Skeletal muscle tissue (tissue), 4 donors: Measurements from ENCODE around the gene DNAH17. TPM values are rescaled to one million over a fixed set of nuclear protein-coding genes. Genes with fewer than 3 reads are reported as not detected.
"Not testable (repeated sequence)": the region's sequence is repeated elsewhere in the genome, so short reads cannot be mapped to it uniquely, and the experiment has no call there.

Experiments used
- H3K27ac ChIP-seq: one replicate; pipeline ENCODE4 v1.7.0; 2013; ENCODE audit warnings: mild to moderate bottlenecking, low read depth, low read length, inconsistent platforms
- H3K27me3 ChIP-seq, 3 donors: one replicate each; pipeline ENCODE4 v1.7.0; 2013; ENCODE audit warnings: low read length in 3 of 3; ENCODE audit not compliant: control insufficient read depth in 3 of 3, insufficient read depth in 3 of 3
- H3K36me3 ChIP-seq, 3 donors: one replicate each; pipeline ENCODE4 v1.7.0; 2013; ENCODE audit warnings: low read length in 3 of 3; ENCODE audit not compliant: control insufficient read depth in 3 of 3, insufficient read depth in 3 of 3
- H3K4me1 ChIP-seq, 3 donors: one replicate each; pipeline ENCODE4 v1.7.0; 2013; ENCODE audit warnings: low read length in 3 of 3, mild to moderate bottlenecking in 3 of 3; ENCODE audit not compliant: control insufficient read depth in 3 of 3, insufficient read depth in 3 of 3
- H3K4me3 ChIP-seq, 3 donors: one replicate each; pipeline ENCODE4 v1.7.0; 2013; ENCODE audit warnings: low read length in 3 of 3
- H3K9ac ChIP-seq, 3 donors: one replicate each; pipeline ENCODE4 v1.7.0; 2013; ENCODE audit warnings: low read length in 3 of 3, mild to moderate bottlenecking in 3 of 3, moderate library complexity in 2 of 3, low read depth in 1 of 3
- H3K9me3 ChIP-seq, 3 donors: one replicate each; pipeline ENCODE4 v1.7.0; 2013; ENCODE audit warnings: low read length in 3 of 3; ENCODE audit not compliant: control insufficient read depth in 3 of 3
- total RNA-seq: library from RNA; depleted of rRNA; stranded (reverse); fragments of >200 nt; gene quantifications from one replicate; pipeline ENCODE4 v1.2.3, GENCODE V29; 2014
- donor health status: Osteomylitis.

Gene DNAH17
- total RNA-seq, 1 donor from 2014 or later: under 0.01 TPM

DNA sequence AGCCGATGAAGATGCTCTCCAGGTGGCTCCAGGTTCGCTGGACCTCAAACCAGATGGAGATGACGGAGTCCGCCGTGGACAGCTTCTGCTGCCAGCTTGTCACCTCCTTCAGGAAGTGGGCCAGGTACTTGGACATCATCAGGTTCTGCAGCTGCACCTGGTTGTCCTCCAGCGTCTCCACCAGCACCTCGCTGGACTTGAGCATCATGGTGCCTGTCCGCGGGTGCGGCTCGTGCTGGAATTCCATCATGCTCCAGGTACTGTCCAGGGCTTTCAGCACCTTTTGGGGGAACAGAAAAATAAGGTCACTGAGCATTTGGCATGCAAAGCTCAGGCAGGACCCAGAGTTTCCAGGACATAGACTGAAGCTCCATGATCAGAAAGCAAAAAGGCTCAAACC lies 69.7 kb downstream of the DNAH17 start:
- Histone ChIP-seq H3K4me3 (no peak overlapping the region), H3K27ac (no peak overlapping the region), H3K9me3 (no peaks in the 10 kb centered on the region)

DNA sequence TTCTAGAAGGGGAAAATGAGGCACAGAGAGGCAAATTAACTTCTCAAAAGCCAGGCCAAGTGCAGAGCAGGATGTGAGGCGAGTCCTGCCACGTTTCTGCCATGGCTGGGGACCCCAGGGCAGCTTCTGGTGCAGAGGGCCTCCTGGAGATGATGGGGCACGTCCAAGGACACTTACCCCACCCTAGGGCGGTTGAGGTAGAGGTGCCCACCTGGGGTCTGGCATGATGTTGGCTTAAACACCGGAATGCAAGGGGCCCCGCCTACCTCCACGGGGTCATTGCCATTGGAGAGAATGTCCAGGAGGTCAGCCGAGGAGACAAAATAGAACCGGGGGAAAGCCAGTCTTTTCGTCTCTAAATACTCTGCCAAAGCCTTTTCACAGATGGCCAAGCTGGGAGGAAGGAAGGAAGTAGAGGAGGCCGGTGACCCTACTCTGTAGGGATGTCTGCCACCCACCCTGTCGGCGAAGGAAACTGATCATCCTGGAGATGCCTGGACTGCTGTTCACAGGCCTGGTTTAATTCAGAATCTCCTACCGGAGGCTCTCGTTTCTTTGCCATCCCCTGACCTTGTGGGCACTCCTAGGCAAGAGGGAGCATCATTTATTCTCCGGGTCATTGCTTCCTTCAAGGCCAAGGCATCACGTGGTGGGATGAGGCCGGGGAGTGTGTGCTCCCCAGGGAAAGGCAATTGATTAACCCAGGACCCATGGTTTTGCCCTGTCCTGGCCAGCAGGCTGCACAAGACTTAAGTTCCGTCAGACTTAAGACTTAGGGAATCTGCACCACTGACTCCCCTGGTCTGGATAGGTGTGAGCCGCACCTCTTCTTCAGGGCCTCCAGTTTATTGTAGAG lies 70.5 kb downstream of the DNAH17 start:
- Histone ChIP-seq H3K27ac (no peak overlapping the region), H3K27me3 (peaks cover 5 to 8% (median 7%) of the 10 kb centered on the region in 3 donors), H3K9ac (no peak overlapping the region), H3K9me3 (no peaks in the 10 kb centered on the region), H3K4me1 (peaks cover 0 to 3% (median 0%) of the 10 kb centered on the region in 3 donors), H3K4me3 (no peak overlapping the region), H3K36me3 (no peaks in the 10 kb centered on the region)

More for the DNA sequence above, 69.7 kb downstream of the DNAH17 start:
- Histone ChIP-seq H3K36me3 (no peaks in the 10 kb centered on the region), H3K9ac (no peak overlapping the region), H3K27me3 (peaks cover 5 to 8% (median 7%) of the 10 kb centered on the region in 3 donors), H3K4me1 (peaks cover 0 to 3% (median 0%) of the 10 kb centered on the region in 3 donors)

- no peak overlapping the region for H3K4me3 ChIP-seq
- H3K4me1 ChIP-seq: peaks cover 0 to 3% (median 0%) of the 10 kb centered on the region in 3 donors
- H3K27me3 ChIP-seq: peaks cover 5 to 8% (median 7%) of the 10 kb centered on the region in 3 donors
- H3K36me3 ChIP-seq: no peaks in the 10 kb centered on the region
- H3K9me3 ChIP-seq: no peaks in the 10 kb centered on the region
- no peak overlapping the region for H3K9ac ChIP-seq
- no peak overlapping the region for H3K27ac ChIP-seq
These were observed 72.9 kb downstream of the DNAH17 start for GRCh38 chr17:78504156-78504925.

GRCh38 chr17:78503388-78503787 lies 73.8 kb downstream of the DNAH17 start:
- not testable (repeated sequence) for H3K27ac ChIP-seq, H3K9me3 ChIP-seq, H3K4me3 ChIP-seq, H3K9ac ChIP-seq, H3K4me1 ChIP-seq, H3K36me3 ChIP-seq, H3K27me3 ChIP-seq

DNA sequence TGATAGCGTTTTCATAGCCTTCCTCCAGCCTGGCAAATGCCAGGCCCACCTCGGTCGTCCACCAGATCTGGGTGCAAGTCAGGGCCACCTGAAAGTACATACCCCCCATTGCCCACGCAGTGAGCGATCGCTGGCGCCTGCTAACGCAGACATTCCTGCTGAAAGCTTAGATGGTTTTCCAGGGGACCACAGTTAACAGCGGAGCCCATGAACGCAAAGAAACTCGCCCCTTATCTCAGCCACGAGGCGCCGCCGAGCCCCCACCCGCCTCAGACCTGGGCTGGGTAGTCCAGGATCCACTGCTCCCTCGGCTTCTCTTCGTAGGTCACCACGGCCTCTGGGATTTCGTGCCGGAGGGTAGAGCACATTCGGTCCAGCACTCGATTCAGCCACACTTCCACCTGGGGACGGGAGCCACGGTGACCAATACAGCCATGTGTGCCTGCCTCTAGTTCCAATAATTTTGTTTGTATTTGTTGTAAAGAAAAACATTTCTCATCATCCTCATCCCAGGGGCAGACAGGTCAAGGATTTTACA lies 74.5 kb downstream of the DNAH17 start:
- Histone ChIP-seq H3K36me3 (no peaks in the 10 kb centered on the region), H3K4me1 (peaks cover 0 to 5% (median 0%) of the 10 kb centered on the region in 3 donors), H3K4me3 (no peak overlapping the region), H3K27me3 (peaks cover 0 to 8% (median 3%) of the 10 kb centered on the region in 3 donors), H3K27ac (no peak overlapping the region), H3K9me3 (no peaks in the 10 kb centered on the region), H3K9ac (no peak overlapping the region)

GRCh38 chr17:78501241-78502036 lies 75.8 kb downstream of the DNAH17 start:
- H3K36me3 ChIP-seq: no peaks in the 10 kb centered on the region
- H3K4me1 ChIP-seq: peaks cover 0 to 6% (median 4%) of the 10 kb centered on the region in 3 donors
- H3K9me3 ChIP-seq: no peaks in the 10 kb centered on the region
- H3K9ac ChIP-seq: no peak overlapping the region
- H3K4me3 ChIP-seq: no peak overlapping the region
- peaks cover 0 to 6% (median 0%) of the 10 kb centered on the region in 3 donors for H3K27me3 ChIP-seq
- no peak overlapping the region for H3K27ac ChIP-seq

DNA sequence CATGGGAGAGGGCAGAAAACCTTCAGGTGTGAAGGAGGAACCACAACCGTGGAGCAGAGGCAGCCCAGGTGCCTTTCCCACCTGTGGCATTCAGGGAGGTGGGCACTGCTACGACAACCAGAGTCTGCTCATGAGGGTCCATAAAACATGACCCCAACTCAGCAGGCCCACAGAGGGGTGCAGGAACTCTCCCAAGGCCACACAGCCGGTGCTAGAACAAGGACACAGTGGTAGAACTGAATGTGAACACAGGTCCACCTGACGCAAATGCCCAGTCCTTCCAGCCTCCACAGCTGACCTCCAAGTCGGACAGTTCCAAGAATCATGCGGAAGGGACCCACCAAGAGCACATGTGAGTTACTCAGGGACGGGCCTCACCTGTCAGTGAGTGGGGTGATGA lies 76.4 kb downstream of the DNAH17 start:
- no peak overlapping the region for H3K4me3 ChIP-seq
- no peaks in the 10 kb centered on the region for H3K9me3 ChIP-seq
- H3K4me1 ChIP-seq: peaks cover 0 to 6% (median 4%) of the 10 kb centered on the region in 3 donors
- H3K36me3 ChIP-seq: no peaks in the 10 kb centered on the region
- H3K27me3 ChIP-seq: peaks cover 0 to 7% (median 0%) of the 10 kb centered on the region in 3 donors
- no peak overlapping the region for H3K27ac ChIP-seq
- H3K9ac ChIP-seq: no peak overlapping the region

DNA sequence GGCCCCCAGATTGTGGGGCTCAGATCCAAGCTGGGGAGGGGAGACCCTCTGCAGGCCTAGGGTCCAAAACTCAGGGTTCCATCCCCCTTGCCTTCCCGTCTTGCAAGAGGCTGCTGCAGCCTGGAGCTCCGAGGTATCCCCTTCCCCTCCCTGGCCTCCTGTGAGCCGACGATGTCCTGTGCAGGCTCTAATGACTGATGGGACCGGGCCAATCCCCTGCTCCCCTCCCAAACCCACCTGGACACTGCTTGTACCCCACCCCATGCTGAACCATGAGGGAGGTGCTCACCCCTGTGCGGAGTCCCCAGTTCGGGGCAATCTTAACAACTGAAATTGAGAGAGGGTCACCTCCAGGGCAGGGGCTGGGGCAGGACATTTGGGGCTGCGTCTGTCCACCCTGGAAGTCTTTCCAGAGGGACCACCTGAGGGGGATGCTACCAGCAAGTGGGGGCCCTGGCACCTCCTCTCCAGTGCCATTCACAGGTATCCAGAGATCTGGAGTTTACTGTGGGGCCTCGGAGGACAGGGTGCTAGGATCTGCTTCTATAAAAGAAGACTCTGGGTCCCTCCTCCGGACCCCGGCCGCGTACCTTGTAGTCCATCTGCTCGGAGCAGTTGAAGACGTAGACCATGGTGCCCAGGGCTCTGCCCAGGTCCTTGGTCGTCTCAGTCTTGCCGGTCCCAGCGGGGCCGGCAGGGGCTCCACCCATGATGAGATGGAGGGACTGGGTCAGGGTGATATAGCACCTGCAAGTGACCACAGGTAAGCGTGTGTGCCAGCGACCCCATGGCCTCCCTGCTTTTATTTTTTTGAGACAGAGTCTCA lies 77.3 kb downstream of the DNAH17 start:
- no peak overlapping the region for H3K27ac ChIP-seq
- H3K27me3 ChIP-seq: peaks cover 0 to 9% (median under 1%) of the 10 kb centered on the region in 3 donors
- H3K4me1 ChIP-seq: peaks cover 0 to 6% (median 4%) of the 10 kb centered on the region in 3 donors
- no peaks in the 10 kb centered on the region for H3K9me3 ChIP-seq
- no peak overlapping the region for H3K4me3 ChIP-seq
- H3K9ac ChIP-seq: no peak overlapping the region
- H3K36me3 ChIP-seq: no peaks in the 10 kb centered on the region

- Histone ChIP-seq H3K4me1 (peaks cover 0 to 6% (median 4%) of the 10 kb centered on the region in 3 donors), H3K27me3 (peaks cover 0 to 16% (median 3%) of the 10 kb centered on the region in 3 donors), H3K36me3 (no peaks in the 10 kb centered on the region), H3K27ac (no peak overlapping the region), H3K9me3 (no peaks in the 10 kb centered on the region), H3K9ac (no peak overlapping the region), H3K4me3 (no peak overlapping the region)
These were observed 78.3 kb downstream of the DNAH17 start for GRCh38 chr17:78498848-78499247.
